Immature natural killer cell (primary cell): ENCODE data around the gene LIMK2. TPM values are rescaled to one million over a fixed set of nuclear protein-coding genes. Genes with fewer than 3 reads are reported as not detected.

Experiments
- DNase-seq, 3 donors: peaks; one replicate each; pipeline ENCODE4 v3.0.0; 2022; ENCODE audit warnings: mixed read lengths in 1 of 3
- H3K27ac Mint-ChIP-seq, 6 donors: one replicate each; pipeline ENCODE4 v1.8.0; 2020; ENCODE audit warnings: mixed read lengths in 6 of 6, mild to moderate bottlenecking in 5 of 6, inconsistent platforms in 4 of 6, moderate library complexity in 3 of 6
- H3K27me3 Mint-ChIP-seq, 3 donors: one replicate each; pipeline ENCODE4 v1.8.0; 2020 to 2021; ENCODE audit warnings: low read depth in 3 of 3, mild to moderate bottlenecking in 3 of 3, mixed read lengths in 3 of 3, moderate library complexity in 3 of 3, inconsistent platforms in 1 of 3
- H3K36me3 Mint-ChIP-seq, 3 donors: one replicate each; pipeline ENCODE4 v1.8.0; 2020; ENCODE audit warnings: mixed read lengths in 3 of 3, inconsistent platforms in 2 of 3, mild to moderate bottlenecking in 2 of 3
- H3K4me1 Mint-ChIP-seq, 2 donors: one replicate each; pipeline ENCODE4 v1.8.0; 2020; ENCODE audit warnings: inconsistent platforms in 2 of 2, mild to moderate bottlenecking in 2 of 2, mixed read lengths in 2 of 2, moderate library complexity in 1 of 2
- H3K4me3 Mint-ChIP-seq, 5 donors: one replicate each; pipeline ENCODE4 v1.8.0; 2020; ENCODE audit warnings: mild to moderate bottlenecking in 5 of 5, mixed read lengths in 5 of 5, inconsistent platforms in 3 of 5, moderate library complexity in 3 of 5
- H3K9me3 Mint-ChIP-seq, 6 donors: one replicate each; pipeline ENCODE4 v1.8.0; 2020; ENCODE audit warnings: mild to moderate bottlenecking in 6 of 6, mixed read lengths in 6 of 6, inconsistent platforms in 4 of 6, moderate library complexity in 3 of 6
- polyA plus RNA-seq, 3 donors: library from polyadenylated mRNA; unstranded; fragments of 300-500 nt; fragmentation: Illumina TruSeq; gene quantifications; one replicate each; pipeline ENCODE4 v1.2.3, GENCODE V29; 2021

Gene LIMK2
- polyA plus RNA-seq, 3 donors from 2014 or later = 4.0 to 12.9 (median 6.2) TPM

- Mint-ChIP-seq H3K9me3 (no peaks in the 10 kb centered on the region), H3K36me3 (peaks cover 12 to 20% (median 16%) of the 10 kb centered on the region in 3 donors), H3K27ac (peak overlapping the region in 1 of 6 donors; percentile 3), H3K4me1 (peaks cover 0 to 3% of the 10 kb centered on the region in 2 donors), H3K4me3 (no peak overlapping the region), H3K27me3 (peaks cover 0 to 1% (median 0%) of the 10 kb centered on the region in 3 donors)
- DNase-seq = no peak
These were observed 48.4 kb downstream of the LIMK2 start for GRCh38 chr22:31260474-31260856.

DNA sequence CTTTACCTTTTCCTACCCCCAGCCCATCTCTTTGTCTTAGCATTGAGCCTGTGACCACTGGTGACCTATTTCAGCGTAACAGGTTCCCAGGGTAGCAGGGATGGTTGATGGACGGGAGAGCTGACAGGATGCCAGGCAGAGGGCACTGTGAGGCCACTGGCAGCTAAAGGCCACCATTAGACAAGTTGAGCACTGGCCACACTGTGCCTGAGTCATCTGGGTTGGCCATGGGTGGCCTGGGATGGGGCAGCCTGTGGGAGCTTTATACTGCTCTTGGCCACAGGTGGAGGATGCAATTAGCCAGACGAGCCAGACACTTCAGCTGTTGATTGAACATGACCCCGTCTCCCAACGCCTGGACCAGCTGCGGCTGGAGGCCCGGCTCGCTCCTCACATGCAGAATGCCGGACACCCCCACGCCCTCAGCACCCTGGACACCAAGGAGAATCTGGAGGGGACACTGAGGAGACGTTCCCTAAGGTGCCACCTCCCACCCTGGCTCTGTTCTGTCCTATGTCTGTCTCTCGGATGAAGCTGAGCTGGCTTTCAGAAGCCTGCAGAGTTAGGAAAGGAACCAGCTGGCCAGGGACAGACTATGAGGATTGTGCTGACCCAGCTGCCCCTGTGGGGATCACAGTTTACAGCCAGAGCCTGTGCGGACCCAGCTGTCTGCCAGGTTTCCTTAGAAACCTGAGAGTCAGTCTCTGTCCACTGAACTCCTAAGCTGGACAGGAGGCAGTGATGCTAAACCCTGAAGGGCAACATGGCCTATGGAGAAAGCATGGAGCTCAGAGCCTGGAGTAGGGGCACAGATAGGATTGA is 50.4 kb downstream of the LIMK2 start:
- no peak for DNase-seq
- Mint-ChIP-seq H3K4me3 (no peak overlapping the region), H3K27ac (no peak overlapping the region), H3K36me3 (peaks cover 18 to 25% (median 21%) of the 10 kb centered on the region in 3 donors), H3K27me3 (peaks cover 0 to 1% (median 0%) of the 10 kb centered on the region in 3 donors), H3K9me3 (no peaks in the 10 kb centered on the region), H3K4me1 (peaks cover 0 to 3% of the 10 kb centered on the region in 2 donors)

DNA sequence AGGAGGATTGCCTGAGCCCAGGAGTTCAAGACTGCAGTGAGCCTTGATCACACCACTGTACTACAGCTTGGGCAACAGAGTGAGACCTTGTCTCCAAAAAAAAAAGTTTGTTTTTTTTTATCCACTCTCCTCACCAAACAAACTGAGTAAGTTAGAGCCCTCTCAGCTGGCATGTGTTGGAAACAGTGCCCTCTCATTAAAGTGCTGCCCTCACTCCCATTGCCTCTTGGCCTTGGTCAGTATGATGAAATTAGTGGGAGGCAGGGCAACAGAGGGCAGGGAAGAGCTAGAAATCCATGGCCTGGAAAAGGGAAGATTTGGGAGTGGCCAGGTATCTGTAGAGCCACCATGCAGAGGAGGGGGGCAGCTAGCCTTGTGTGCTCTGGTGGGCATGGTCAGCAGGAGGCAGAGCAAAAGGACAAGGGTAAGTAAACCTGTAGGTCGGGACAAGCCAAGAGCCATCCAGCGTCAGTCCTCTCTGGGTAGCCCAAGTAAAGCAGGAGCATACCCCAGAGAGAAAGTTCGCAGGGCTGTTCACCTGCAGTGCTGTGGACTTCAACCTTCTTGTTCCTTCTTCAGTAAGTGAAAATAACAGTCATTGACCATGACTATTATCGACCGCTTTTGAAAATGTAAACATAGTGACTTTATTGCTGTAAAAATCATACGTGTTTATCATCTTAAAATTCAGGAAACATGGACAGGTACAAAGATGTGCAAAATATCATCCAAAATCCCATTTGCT is 52.0 kb downstream of the LIMK2 start:
- Mint-ChIP-seq H3K27ac (no peak overlapping the region), H3K36me3 (peaks cover 18 to 30% (median 25%) of the 10 kb centered on the region in 3 donors), H3K27me3 (peaks cover 0 to 1% (median 0%) of the 10 kb centered on the region in 3 donors), H3K4me1 (no peaks in the 10 kb centered on the region), H3K4me3 (no peak overlapping the region), H3K9me3 (no peaks in the 10 kb centered on the region)
- no peak for DNase-seq

- H3K36me3 Mint-ChIP-seq = peaks cover 6 to 17% (median 9%) of the 10 kb centered on the region in 3 donors
- peak overlapping the region in 1 of 6 donors; percentile 6 for H3K27ac Mint-ChIP-seq
- H3K4me3 Mint-ChIP-seq = no peak overlapping the region
- no peaks in the 10 kb centered on the region for H3K4me1 Mint-ChIP-seq
- H3K27me3 Mint-ChIP-seq = peaks cover 0 to 2% (median 1%) of the 10 kb centered on the region in 3 donors
- no peak for DNase-seq
- no peaks in the 10 kb centered on the region for H3K9me3 Mint-ChIP-seq
These were observed 56.2 kb downstream of the LIMK2 start for GRCh38 chr22:31268281-31268680.

GRCh38 chr22:31269892-31270579 is 57.9 kb downstream of the LIMK2 start:
- Mint-ChIP-seq H3K27me3 (peaks cover 0 to 2% (median 0%) of the 10 kb centered on the region in 3 donors), H3K27ac (peak overlapping the region in 5 of 6 donors; percentile 41 to 82 (median 60)), H3K4me1 (no peaks in the 10 kb centered on the region), H3K9me3 (no peaks in the 10 kb centered on the region), H3K36me3 (peaks cover 6 to 21% (median 9%) of the 10 kb centered on the region in 3 donors), H3K4me3 (no peak overlapping the region)
- DNase-seq = no peak

DNA sequence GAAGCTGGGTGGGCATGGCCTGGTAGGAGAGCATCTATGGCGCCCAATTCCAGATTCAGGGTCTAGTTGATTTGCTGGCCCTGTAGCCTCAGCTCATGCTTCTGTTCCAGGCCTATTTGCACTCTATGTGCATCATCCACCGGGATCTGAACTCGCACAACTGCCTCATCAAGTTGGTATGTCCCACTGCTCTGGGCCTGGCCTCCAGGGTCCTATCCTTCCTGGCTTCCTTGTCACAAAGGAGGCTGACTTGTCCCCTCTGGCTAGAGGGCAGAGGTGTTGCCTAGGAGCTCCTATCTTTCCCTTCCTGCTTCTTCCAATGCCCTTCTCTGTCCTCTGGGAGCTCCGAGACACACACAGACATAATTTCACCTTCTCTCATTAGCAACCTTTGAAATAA is 58.9 kb downstream of the LIMK2 start:
- peaks cover 0 to 2% (median 0%) of the 10 kb centered on the region in 3 donors for H3K27me3 Mint-ChIP-seq
- H3K9me3 Mint-ChIP-seq = no peaks in the 10 kb centered on the region
- H3K36me3 Mint-ChIP-seq = peaks cover 6 to 24% (median 16%) of the 10 kb centered on the region in 3 donors
- DNase-seq = no peak
- no peaks in the 10 kb centered on the region for H3K4me1 Mint-ChIP-seq
- H3K27ac Mint-ChIP-seq = peak overlapping the region in 3 of 6 donors; percentile 14 to 63 (median 25)
- no peak overlapping the region for H3K4me3 Mint-ChIP-seq

DNA sequence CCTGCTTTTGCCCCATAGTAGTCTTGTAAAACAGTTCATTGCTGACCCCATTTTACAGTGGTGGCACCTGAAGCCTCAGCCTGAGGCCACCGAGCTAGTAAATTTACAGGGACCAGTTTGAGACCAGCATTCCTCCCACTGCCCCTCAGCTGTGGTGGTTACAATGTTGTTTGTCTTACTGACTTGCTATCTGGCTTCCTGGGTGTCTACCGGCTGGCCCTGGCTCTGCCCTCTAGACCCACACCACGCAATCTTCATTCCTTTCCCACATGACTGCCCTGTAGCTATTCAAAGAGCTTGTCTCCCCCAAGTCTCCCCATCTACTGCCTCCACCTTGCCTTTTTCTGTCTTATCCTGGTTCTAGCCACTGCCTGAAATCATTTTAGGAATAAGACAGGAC is 59.4 kb downstream of the LIMK2 start:
- no peak for DNase-seq
- H3K27me3 Mint-ChIP-seq = peaks cover 0 to 2% (median 0%) of the 10 kb centered on the region in 3 donors
- H3K4me3 Mint-ChIP-seq = no peak overlapping the region
- H3K27ac Mint-ChIP-seq = peak overlapping the region; percentile 9 to 63 (median 46)
- H3K36me3 Mint-ChIP-seq = peaks cover 6 to 24% (median 16%) of the 10 kb centered on the region in 3 donors
- no peaks in the 10 kb centered on the region for H3K9me3 Mint-ChIP-seq
- no peaks in the 10 kb centered on the region for H3K4me1 Mint-ChIP-seq

DNA sequence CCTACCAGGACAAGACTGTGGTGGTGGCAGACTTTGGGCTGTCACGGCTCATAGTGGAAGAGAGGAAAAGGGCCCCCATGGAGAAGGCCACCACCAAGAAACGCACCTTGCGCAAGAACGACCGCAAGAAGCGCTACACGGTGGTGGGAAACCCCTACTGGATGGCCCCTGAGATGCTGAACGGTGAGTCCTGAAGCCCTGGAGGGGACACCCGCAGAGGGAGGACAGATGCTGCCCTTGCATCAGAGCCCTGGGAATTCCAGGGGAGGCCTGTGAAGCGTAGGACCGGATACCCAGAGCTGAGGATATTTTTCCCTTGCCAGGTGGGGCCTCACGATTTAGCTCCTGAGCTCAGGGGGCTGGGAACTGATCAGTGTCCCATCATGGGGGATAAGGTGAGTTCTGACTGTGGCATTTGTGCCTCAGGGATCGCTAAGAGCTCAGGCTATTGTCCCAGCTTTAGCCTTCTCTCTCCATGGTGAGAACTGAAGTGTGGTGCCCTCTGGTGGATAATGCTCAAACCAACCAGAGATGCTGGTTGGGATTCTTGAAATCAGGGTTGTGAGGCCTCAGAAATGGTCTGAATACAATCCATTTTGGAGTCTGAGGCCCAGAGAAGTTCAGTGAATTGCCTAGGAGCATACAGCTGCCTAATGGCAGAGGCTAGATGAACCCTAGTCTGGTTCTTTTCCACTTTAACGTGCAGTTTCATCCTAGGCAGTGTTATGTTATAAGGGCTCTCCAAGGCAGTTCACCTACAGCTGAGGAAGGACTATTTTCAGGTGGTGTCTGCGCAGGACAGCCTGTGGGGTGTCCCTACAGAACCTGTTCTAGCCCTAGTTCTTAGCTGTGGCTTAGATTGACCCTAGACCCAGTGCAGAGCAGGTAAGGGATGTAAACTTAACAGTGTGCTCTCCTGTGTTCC is 60.7 kb downstream of the LIMK2 start:
- Mint-ChIP-seq H3K36me3 (peaks cover 0 to 24% (median 11%) of the 10 kb centered on the region in 3 donors), H3K4me1 (no peaks in the 10 kb centered on the region), H3K27ac (peak overlapping the region in 2 of 6 donors; percentile 18 to 35), H3K4me3 (no peak overlapping the region), H3K9me3 (no peaks in the 10 kb centered on the region), H3K27me3 (peaks cover 0 to 4% (median 0%) of the 10 kb centered on the region in 3 donors)
- DNase-seq = peak in 2 of 3 donors; percentile 27 to 46

DNA sequence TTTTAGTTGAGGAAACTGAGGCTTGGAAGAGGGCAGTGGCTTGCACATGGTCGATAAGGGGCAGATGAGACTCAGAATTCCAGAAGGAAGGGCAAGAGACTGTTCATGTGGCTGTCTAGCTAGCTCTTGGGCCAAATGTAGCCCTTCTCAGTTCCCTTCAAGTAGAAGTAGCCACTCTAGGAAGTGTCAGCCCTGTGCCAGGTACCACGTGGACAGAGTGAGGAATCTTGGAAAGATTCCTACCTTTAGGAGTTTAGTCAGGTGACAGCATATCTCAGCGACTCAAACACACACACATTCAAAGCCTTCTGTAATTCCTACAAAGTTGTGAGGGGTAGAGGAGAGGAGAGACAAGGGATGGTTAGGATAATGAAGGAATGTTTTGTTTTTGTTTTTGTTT is 61.9 kb downstream of the LIMK2 start:
- peak overlapping the region in 1 of 6 donors; percentile 41 for H3K27ac Mint-ChIP-seq
- no peaks in the 10 kb centered on the region for H3K4me1 Mint-ChIP-seq
- peaks cover 0 to 15% (median 14%) of the 10 kb centered on the region in 3 donors for H3K36me3 Mint-ChIP-seq
- no peak overlapping the region for H3K4me3 Mint-ChIP-seq
- peaks cover 0 to 4% (median 0%) of the 10 kb centered on the region in 3 donors for H3K27me3 Mint-ChIP-seq
- DNase-seq = no peak
- no peaks in the 10 kb centered on the region for H3K9me3 Mint-ChIP-seq

GRCh38 chr22:31275018-31275417 is 62.9 kb downstream of the LIMK2 start:
- H3K36me3 Mint-ChIP-seq = peaks cover 0 to 20% (median 14%) of the 10 kb centered on the region in 3 donors
- no peak overlapping the region for H3K4me3 Mint-ChIP-seq
- H3K27ac Mint-ChIP-seq = peak overlapping the region in 2 of 6 donors; percentile 37 to 71
- H3K9me3 Mint-ChIP-seq = no peaks in the 10 kb centered on the region
- H3K27me3 Mint-ChIP-seq = peaks cover 0 to 4% (median 0%) of the 10 kb centered on the region in 3 donors
- DNase-seq = no peak
- H3K4me1 Mint-ChIP-seq = no peaks in the 10 kb centered on the region

DNA sequence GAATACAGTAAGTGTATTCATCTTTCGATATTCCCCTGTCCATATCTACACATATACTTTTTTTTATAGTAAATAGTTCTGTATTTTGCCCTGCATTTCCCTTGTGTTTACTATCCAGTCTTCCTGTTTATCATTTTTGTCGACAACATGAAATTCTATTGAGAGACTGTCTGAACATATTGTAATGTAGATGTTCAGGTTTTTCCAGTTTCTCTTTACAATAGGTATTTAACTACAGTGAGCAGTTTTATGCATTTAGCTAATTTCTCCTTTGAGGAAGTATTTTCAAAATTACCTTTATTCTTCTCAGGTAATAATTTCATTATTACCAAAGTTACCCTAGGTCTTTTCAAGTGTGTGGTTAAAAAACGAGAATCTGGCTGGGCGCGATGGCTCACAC is 63.5 kb downstream of the LIMK2 start:
- Mint-ChIP-seq H3K27me3 (peaks cover 0 to 4% (median 0%) of the 10 kb centered on the region in 3 donors), H3K4me1 (no peaks in the 10 kb centered on the region), H3K9me3 (no peaks in the 10 kb centered on the region), H3K27ac (peak overlapping the region in 2 of 6 donors; percentile 42 to 49), H3K36me3 (peaks cover 0 to 20% (median 14%) of the 10 kb centered on the region in 3 donors), H3K4me3 (no peak overlapping the region)
- DNase-seq = no peak

GRCh38 chr22:31276426-31277167 is 64.5 kb downstream of the LIMK2 start:
- Mint-ChIP-seq H3K4me3 (no peak overlapping the region), H3K9me3 (no peaks in the 10 kb centered on the region), H3K4me1 (no peaks in the 10 kb centered on the region), H3K27ac (no peak overlapping the region), H3K27me3 (peaks cover 0 to 4% (median 0%) of the 10 kb centered on the region in 3 donors), H3K36me3 (peaks cover 0 to 25% (median 14%) of the 10 kb centered on the region in 3 donors)
- no peak for DNase-seq
